ENCODE data around the gene OR10G8. TPM values are rescaled to one million over a fixed set of nuclear protein-coding genes. Genes with fewer than 3 reads are reported as not detected.

The OR10G8 gene
- total RNA-seq, 1 experiment from 2014 or later = not detected

DNA sequence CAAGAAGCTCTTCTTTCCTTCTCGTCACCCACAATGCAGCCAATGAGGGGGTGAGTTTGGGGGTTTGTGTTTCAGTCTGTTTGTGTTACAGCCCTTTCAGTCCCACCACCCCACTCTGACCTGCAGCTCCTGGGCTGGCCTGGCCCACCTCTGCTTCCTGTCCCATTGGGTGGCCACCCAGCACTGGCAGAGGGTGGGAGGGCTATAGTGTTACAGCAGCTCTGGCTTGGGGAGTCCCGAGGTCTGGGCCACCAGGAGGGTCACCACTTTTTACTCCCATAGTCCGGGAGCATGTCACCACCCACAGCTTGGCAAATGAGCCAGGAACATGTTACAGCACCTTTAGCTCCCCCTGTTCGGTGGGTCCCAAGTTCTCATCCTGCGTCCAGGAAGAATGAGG is 47.3 kb upstream of the OR10G8 start (continued):
- TF ChIP-seq EZH2 (IDR thresholded peaks at IDR 0.05) = no peak
- TF ChIP-seq YY1 (IDR thresholded peaks at IDR 0.05; ENCODE audit: extremely low read depth, insufficient replicate concordance, low read depth, low read length) = no peak
- TF ChIP-seq TCF7L2 (IDR thresholded peaks at IDR 0.05; ENCODE audit: borderline replicate concordance, extremely low read depth, insufficient read depth, insufficient read length) = no peak
- no peak for TF ChIP-seq ELF1 (IDR thresholded peaks at IDR 0.05; ENCODE audit: borderline replicate concordance, low read depth)

DNA sequence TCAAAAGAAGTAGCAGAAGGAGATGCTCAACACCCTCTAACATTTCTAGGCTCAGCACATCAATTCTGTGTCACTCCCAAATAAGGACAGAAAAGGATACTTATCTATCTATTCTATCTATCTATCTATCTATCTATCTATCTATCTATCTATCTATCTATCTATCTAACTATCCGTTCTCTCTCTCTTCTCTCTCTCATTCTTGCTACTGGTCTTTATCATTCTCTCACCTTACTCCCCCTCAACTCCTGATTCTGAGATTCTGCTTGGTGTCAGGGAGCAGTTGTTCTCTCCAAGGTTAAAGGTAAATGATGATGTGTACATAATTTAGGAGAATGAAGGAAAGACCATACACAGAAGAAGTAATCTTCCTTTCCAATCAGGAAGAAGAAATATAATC is 31.5 kb upstream of the OR10G8 start, which contains the start of gene OR10G6:
TSS of gene OR10G6 (minus strand) at position 43 of the 400 bp plus-strand sequence. CDS start at position 43, 0 bp downstream.
- Histone ChIP-seq H3K79me2 (ENCODE audit: insufficient read depth, low read length) (no peaks in the 10 kb centered on the region), H3K9me2 (ENCODE audit: insufficient read depth) (no peaks in the 10 kb centered on the region), H3K4me3 (replicated peaks in 1 of 2; ENCODE audit: low read depth in 1 of 2, low read length in 2 of 2) (no peak within 1 kb of the TSS), H3K4me2 (ENCODE audit: low read length) (no peak within 1 kb of the TSS), H3K9me3 (ENCODE audit: control insufficient read depth in 1 of 2, insufficient read depth in 1 of 2, low read depth in 1 of 2, low read length in 2 of 2) (no peaks in the 10 kb centered on the region), H3K9ac (ENCODE audit: low read length) (no peak within 1 kb of the TSS), H3K27me3 (ENCODE audit: insufficient read depth, low read length) (peaks cover 30% of the 10 kb centered on the region), H3K27ac (ENCODE audit: low read depth, low read length) (no peak within 1 kb of the TSS), H3K4me1 (ENCODE audit: control insufficient read depth in 1 of 2, insufficient read depth in 2 of 2, low read length in 2 of 2) (no peaks in the 10 kb centered on the region), H2AFZ (ENCODE audit: low read depth, low read length, poor library complexity, severe bottlenecking) (no peak within 1 kb of the TSS), H4K20me1 (ENCODE audit: insufficient read depth) (no peaks in the 10 kb centered on the region), H3K36me3 (ENCODE audit: control insufficient read depth in 1 of 2, insufficient read depth in 2 of 2, low read length in 2 of 2) (no peaks in the 10 kb centered on the region)
- BruUV-seq (replicated peaks) = no TSS peak
- intact Hi-C loops (cut with micrococcal nuclease) = no loop called here
- ChIA-PET CTCF (no interaction called here), RAD21 (ENCODE audit: low non-redundant PET in 1 of 2, low total read pairs in 2 of 2, uncharacterized antibody in 2 of 2, unreplicated experiment in 2 of 2) (no interaction called here), POLR2A (no interaction called here)
- no peak for ATAC-seq
- TF ChIP-seq EZH2phosphoT487 (IDR thresholded peaks at IDR 0.05; ENCODE audit: borderline replicate concordance) = no peak
- TF ChIP-seq, protein P1, sequence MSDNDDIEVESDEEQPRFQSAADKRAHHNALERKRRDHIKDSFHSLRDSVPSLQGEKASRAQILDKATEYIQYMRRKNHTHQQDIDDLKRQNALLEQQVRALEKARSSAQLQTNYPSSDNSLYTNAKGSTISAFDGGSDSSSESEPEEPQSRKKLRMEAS (IDR thresholded peaks at IDR 0.05) = no peak
- TF ChIP-seq FOSL1 (IDR thresholded peaks at IDR 0.05; ENCODE audit: low read depth) = no peak
- no peak for TF ChIP-seq EGR1 (IDR thresholded peaks at IDR 0.05; ENCODE audit: low read depth)
- TF ChIP-seq POLR2AphosphoS5 (IDR thresholded peaks at IDR 0.05; ENCODE audit: low read depth, low read length) = no peak
- no peak for TF ChIP-seq RAD21 (IDR thresholded peaks at IDR 0.05; ENCODE audit: low read depth)
- no peak for TF ChIP-seq ZNF274 (IDR thresholded peaks at IDR 0.05; ENCODE audit: low read depth, low read length)
- TF ChIP-seq ZFX (IDR thresholded peaks at IDR 0.05) = no peak
- DNase-seq (ENCODE audit: low read depth, low spot score) = no peak
